Lower lobe of right lung (tissue), 2 donors: ENCODE measurements around the gene TXNRD1. TPM values are rescaled to one million over a fixed set of nuclear protein-coding genes. Genes with fewer than 3 reads are reported as not detected.
"Not testable (repeated sequence)": the region's sequence is repeated elsewhere in the genome, so short reads cannot be mapped to it uniquely, and the experiment has no call there.

Experiments used
- ATAC-seq, 2 donors: fragments of 200-7000 bp; cut with Tn5 transposase; one replicate each; pipeline ENCODE4 v1.9.1; 2020 to 2022; ENCODE audit warnings: mild to moderate bottlenecking in 2 of 2, moderate library complexity in 2 of 2
- DNase-seq: peaks from one replicate; pipeline ENCODE4 v3.0.0-alpha.2; 2020
- H3K27ac ChIP-seq: fragments of 200-600 bp; one replicate; pipeline ENCODE4 v1.8.0; 2022
- H3K27me3 ChIP-seq: fragments of 200-600 bp; one replicate; pipeline ENCODE4 v1.8.0; 2022; ENCODE audit warnings: low read depth
- H3K36me3 ChIP-seq: fragments of 200-600 bp; one replicate; pipeline ENCODE4 v1.8.0; 2022; ENCODE audit warnings: mild to moderate bottlenecking
- H3K4me1 ChIP-seq: fragments of 200-600 bp; one replicate; pipeline ENCODE4 v1.8.0; 2022
- H3K4me3 ChIP-seq: fragments of 200-600 bp; one replicate; pipeline ENCODE4 v1.8.0; 2022; ENCODE audit warnings: mild to moderate bottlenecking
- H3K9me3 ChIP-seq: fragments of 200-600 bp; one replicate; pipeline ENCODE4 v1.8.0; 2022
- CTCF ChIP-seq: fragments of 200-600 bp; IDR thresholded peaks from one replicate; pipeline ENCODE4 v1.8.0; 2022; ENCODE audit warnings: antibody characterized with exemption, mild to moderate bottlenecking
- intact Hi-C: fragments of 100-400 bp; cut with DNase I; formaldehyde crosslinking; loops from one replicate; pipeline ENCODE4 v1.11.0; 2022
- total RNA-seq: library from RNA; stranded (reverse); fragmentation: NEBNext Ultra II Directional; extraction: Animal tissue kit (Norgen Biotek cat#: 25700); gene quantifications from one replicate; pipeline ENCODE4 v1.2.1, GENCODE V29; 2021
- donor health status: DM: no; HTN: yes; CAD: no; lungs with severe emphysema.

TXNRD1 gene
- total RNA-seq, 1 donor from 2014 or later, result 144 TPM

- peaks cover 96% of the 10 kb centered on the region for H3K36me3 ChIP-seq
Observed at GRCh38 chr12:104329707-104330532, 114.3 kb downstream of the TXNRD1 start.

GRCh38 chr12:104331376-104331775, 115.8 kb downstream of the TXNRD1 start:
- Histone ChIP-seq H3K9me3 (no peaks in the 10 kb centered on the region), H3K27ac (no peak overlapping the region), H3K4me3 (no peak overlapping the region), H3K27me3 (no peaks in the 10 kb centered on the region), H3K4me1 (no peaks in the 10 kb centered on the region), H3K36me3 (peaks cover 96% of the 10 kb centered on the region)
- DNase-seq, result no peak
- intact Hi-C loops, result no loop called here
- no peak for ATAC-seq
- no peak for TF ChIP-seq CTCF

More at GRCh38 chr12:104329707-104330532, 114.3 kb downstream of the TXNRD1 start:
- DNase-seq, result no peak
- H3K27ac ChIP-seq, result no peak overlapping the region
- H3K4me3 ChIP-seq, result no peak overlapping the region
- H3K27me3 ChIP-seq, result no peaks in the 10 kb centered on the region
- H3K9me3 ChIP-seq, result no peaks in the 10 kb centered on the region
- ATAC-seq, result no peak
- intact Hi-C loops, result no loop called here
- TF ChIP-seq CTCF, result no peak
- H3K4me1 ChIP-seq, result no peaks in the 10 kb centered on the region

GRCh38 chr12:104332273-104332672, 116.7 kb downstream of the TXNRD1 start:
- peaks cover 96% of the 10 kb centered on the region for H3K36me3 ChIP-seq

GRCh38 chr12:104333692-104334255, 118.2 kb downstream of the TXNRD1 start:
- Histone ChIP-seq H3K27ac (no peak overlapping the region), H3K4me1 (no peaks in the 10 kb centered on the region), H3K27me3 (no peaks in the 10 kb centered on the region), H3K9me3 (no peaks in the 10 kb centered on the region), H3K4me3 (no peak overlapping the region), H3K36me3 (peaks cover 96% of the 10 kb centered on the region)
- ATAC-seq (no peak), DNase-seq (no peak)
- TF ChIP-seq CTCF, result no peak
- intact Hi-C loops, result no loop called here

More at GRCh38 chr12:104332273-104332672, 116.7 kb downstream of the TXNRD1 start:
- H3K4me1 ChIP-seq, DNase-seq, H3K27ac ChIP-seq, H3K9me3 ChIP-seq, intact Hi-C loops, H3K27me3 ChIP-seq, H3K4me3 ChIP-seq, ATAC-seq: not testable (repeated sequence)

- DNase-seq (no peak), ATAC-seq (no peak)
- H3K27ac ChIP-seq, result no peak overlapping the region
- H3K4me1 ChIP-seq, result no peaks in the 10 kb centered on the region
- H3K27me3 ChIP-seq, result no peaks in the 10 kb centered on the region
- no peak overlapping the region for H3K4me3 ChIP-seq
- intact Hi-C loops, result no loop called here
- peaks cover 96% of the 10 kb centered on the region for H3K36me3 ChIP-seq
- no peak for TF ChIP-seq CTCF
- H3K9me3 ChIP-seq, result no peaks in the 10 kb centered on the region
Observed at GRCh38 chr12:104334581-104334980, 119.0 kb downstream of the TXNRD1 start.

- ATAC-seq (no peak), DNase-seq (no peak)
- no peak overlapping the region for H3K27ac ChIP-seq
- H3K4me3 ChIP-seq, result no peak overlapping the region
- TF ChIP-seq CTCF, result no peak
- H3K27me3 ChIP-seq, result no peaks in the 10 kb centered on the region
- intact Hi-C loops, result no loop called here
- H3K4me1 ChIP-seq, result no peaks in the 10 kb centered on the region
- H3K9me3 ChIP-seq, result no peaks in the 10 kb centered on the region
- H3K36me3 ChIP-seq, result peaks cover 100% of the 10 kb centered on the region
Observed at GRCh38 chr12:104336115-104336514, 120.5 kb downstream of the TXNRD1 start.
